NOMO-1 treated with DMSO at 0.1 percent for 48 hours (cell line): ENCODE data around the gene ETS1.

Experiments used
- DNase-seq: peaks from one replicate; lab custom pipeline; 2025; ENCODE audit not compliant: unreplicated experiment; lab: John Stamatoyannopoulos, UW

The ETS1 gene

DNA sequence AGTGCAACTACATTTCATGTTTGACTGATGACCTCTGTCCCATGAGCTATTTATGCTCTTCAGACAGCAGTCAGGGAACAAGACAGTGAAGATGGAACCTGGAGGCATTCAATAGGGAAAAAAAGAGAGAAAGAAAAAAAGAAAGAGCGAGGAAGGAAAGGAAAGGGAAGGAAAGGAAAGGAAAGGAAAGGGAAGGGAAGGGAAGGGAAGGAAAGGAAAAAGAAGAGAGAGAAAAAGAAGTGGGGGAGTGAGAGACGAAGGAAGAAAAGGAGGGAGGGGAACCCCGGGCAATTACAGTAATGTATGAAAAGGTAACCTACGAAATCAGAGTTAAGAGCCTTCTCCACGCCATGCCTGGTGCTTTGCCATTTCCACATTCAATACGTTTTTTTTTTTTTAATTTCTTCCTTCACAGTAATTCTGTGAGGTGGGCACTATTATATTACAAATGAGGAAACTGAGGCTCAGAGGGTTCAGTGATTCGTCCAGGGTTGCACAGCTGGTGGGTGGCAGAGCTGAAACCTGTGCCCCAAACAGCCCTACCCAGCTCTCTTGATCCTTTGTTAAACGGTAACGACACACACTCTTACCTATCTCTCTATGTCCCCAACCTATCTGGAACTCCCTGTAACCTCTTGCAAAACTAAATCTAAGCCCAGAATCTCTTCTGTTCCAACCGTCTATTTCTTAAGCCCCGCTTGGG, 39.3 kb downstream of the ETS1 start:
- peak; percentile 52 for DNase-seq

DNA sequence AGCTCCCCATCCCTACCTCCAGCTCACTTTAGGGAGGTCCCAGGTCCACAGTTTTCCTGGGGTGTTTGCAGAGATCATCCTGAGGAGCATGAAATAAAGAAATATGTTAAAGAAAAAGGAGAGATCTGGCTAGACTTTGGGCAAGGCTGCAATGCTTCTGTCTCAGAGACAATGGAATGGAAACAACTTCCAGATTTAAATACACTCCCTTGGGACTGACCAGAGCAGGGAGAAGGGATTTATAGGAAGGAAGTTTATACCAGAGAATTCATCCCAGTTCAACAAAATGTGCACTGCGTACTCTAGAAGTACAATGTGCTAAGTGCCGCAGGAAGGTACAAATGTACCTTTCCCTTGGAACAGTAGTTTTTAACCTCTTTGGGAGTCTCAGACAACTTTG, 40.4 kb downstream of the ETS1 start:
- DNase-seq, result no peak

DNA sequence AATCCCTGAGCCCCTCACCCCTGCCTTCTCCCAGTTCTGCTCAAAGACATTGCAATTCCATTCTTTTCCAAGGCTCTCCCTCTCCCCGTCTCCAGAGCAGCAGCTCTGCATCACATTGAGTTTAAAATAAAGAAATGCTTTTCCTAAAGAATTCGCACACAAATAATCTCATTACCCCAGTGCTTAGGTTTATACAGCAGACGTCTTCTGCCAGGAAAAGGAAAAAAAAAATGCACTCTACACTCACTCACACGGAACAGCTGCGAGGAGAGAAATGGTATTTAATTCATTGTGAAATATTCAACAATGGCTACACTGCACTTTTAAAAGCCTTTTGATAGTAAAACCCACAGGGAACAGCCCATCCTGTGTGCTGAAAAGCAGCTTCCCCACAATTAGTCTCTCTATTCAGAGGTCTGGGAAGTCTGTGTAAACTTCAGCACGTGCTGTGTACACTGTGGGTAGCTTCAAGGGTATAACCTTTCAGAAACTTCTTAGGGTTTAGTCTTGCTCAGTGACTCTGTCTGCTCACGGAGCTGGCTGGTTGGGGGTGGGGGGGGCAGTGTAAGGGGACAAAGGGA, 42.8 kb downstream of the ETS1 start:
- no peak for DNase-seq

DNA sequence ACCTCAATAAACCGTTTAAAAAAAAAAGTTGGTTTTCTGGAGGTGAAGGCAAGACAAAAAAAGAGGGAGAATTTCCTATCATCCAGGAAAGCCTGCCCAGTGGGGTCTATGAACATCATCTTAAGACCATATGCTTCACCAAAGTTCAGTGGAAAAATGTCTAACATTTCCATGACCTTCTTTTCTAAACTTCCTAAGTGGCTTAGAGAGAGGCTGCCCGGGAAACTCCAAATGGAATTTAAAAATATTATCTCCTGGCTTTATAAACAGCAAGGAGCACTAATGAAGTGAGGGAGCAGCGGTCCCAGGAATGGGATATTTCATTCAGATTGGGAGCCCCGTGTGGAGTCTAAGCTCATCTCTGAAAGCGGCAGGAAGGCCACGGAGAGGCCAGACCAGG, 46.9 kb downstream of the ETS1 start:
- no peak for DNase-seq

DNA sequence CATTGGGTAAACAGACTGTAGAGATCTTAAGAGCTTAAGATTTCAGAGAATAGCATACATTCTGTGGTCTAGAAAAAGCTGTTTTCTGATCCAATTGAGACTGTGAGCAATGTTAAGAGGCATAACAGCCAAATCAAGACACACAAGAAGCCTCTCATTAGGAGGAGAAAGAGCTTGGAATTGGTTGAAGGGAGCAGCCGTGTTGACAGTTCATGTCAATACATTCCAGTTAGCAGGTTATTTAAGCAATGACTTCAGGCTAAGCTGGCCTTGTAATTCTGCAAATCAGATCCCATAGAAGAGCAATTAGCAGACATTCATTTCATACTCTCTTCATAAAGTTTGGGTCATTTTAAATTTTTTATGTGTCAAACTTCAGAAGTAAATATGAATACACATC, 50.9 kb downstream of the ETS1 start:
- DNase-seq, result no peak

DNA sequence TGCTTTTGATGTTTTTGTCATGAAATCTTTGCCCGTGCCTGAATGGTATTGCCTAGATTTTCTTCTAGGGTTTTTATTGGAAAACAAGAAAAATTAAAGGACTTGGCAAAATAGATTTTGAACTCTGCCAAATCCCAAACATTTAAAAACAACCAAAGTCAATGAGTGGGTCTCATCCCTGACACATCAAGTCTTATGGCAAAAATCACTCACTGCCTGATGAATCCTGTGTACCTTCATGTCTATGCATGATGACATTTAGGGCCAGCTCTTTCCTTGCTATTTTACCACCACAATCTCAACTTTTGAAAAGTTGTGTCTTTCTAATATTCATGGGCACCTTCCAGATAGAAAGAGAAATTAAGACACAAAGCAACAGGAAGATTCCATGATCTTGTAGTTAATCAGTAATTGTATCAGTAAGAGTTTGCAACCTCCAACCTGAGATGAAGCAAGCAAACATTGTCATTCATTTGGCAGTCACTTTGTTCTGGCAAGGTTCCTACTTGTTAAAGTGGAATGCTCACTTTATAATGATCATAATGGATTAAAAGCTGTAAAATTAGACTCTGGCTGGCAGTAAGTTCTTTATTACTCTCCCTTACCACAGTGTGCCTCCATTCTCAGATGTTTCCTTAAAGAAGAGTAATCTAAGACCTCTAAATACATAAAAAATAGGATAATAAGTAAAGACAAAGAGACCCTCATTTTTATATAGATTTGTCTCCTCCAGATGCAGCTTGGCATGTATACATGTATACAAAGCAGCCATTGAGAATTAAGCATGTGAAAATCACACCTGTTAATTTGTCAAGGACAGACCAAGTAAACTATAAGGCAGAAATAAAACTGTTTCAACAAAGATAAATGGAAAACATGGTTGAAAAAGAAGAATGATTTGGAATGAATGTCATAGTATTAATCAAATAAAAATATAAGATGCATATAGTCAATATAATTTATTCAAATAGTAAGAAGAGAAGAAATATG, 51.6 kb downstream of the ETS1 start:
- DNase-seq, result no peak

DNA sequence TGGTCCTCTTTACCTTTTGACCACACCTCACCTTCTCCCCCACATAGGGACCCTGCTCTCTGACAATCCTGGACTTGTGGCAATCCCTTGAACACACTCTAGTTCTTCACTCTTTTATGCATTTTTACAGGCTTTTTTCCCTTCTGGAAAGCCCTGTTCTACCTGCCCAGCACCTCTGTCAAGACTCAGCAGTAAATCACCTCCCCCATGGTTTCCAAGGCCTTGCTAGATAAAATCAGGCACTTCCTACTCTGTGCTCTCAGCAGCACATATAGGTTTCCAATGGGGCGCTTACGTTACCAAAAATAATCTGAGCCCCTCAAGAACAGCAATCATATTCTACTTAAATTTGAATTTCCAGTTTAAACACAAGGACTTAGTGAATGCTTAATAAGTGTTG, 53.9 kb downstream of the ETS1 start:
- DNase-seq, result no peak

DNA sequence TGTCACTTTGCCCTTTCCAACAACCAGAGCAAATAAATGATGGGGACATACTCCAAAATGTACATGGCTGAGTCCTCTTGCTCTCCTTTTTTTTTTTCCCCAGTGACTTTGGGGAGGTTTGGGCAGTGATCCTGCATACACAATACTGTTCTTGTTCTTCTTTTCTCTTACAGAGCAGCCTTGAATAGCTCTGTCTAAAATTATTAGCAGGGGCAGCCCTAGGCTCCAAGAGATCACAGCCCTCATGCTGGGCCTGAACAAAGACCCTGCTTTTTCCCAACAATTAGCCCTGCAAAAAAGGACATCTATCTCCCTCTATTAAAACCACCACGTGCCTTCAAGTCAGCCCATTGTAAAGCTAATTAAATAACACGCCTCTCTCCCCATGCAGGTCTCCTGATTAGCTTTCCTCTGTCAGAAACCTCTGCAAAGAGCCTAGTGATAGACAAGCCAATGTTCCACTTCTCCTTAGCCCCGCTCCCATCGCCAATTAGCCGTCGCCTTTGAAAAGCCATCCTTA, 54.7 kb downstream of the ETS1 start:
- no peak for DNase-seq

DNA sequence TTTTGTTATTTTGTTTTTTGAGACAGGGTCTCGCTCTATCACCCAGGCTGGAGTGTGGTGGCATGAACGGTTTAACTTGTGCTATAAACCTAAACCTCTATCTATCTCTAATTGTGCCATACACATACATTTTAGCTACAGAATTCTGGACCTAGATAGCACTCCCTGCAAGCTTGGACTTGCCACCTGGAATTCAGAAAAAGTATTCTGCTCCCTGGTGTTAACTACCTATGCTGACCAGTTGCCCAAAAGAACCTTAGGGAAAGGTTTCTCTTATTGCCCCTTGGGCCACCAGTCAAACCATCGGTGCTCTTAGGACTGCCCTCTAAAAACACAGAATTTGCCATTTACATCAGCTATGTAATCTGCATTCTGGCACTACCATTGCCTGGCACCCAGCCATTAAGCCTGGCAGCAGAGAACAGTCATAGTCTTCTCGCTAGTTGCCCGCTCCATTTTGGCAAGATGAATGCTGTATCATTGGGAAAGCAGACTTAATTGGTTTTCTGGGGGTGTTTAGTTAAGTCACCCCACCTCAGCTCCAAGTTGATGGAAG, 55.3 kb downstream of the ETS1 start:
- DNase-seq, result no peak

DNA sequence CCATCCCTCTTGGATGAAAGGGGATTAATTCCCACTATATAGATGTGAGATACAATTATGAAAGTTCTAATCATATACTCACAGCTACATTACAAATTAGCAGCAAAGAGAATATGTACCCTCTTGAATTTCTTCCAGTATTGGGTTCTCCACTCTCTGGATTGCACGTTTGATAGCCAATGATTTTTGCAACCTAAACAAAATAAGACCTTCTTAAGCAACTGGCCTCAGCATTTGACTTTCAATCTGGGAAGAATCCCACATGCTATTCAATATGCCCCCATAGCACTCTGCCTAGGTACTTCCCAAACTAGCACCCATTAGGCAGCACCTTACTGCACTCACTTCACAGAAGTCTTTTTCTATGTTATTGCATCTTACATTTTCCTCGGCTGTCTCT, 55.8 kb downstream of the ETS1 start:
- no peak for DNase-seq

DNA sequence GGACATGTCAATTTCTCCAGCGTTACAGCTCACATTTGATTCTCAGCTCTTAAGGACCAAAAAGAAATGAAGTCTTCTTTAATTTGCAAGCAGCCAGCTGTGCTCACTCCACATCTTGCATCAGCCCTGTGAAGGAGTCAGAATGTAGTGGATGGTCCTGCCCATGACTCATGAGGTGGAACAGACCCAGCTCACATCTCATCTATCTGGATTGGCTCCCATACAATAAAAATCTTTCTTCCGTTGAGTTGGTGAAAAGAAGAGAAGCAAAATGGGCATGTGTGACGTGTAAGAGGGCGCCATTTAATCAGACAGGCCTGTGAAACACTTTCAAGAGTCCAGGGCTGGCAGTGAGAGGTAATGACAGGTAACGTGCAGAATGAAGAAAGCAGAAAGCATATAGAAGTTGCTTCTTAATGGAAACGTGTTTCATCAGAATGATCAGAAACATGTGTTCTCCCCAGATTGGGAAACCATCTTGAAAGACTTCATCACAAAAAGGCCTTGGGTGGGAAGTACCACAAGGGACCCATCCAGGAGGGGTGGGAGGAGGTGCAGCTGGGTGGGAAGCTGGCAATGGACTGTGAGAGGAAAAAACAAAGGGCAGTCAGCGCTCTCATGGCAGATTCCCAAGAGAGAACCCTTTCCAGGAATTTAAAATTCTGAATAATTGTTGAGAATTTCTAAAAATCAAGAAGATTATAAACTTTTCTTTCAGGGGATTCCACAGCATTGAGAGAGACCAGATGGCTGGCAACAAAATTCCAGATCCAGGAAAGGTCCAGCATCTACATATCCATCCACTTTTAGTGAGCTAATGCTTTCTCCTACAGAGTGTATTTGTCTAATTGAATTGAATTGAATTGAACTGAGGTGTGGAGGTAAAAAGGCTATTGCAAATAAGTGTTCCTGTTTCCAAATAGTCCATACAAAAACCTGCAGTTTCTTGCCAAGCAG, 57.0 kb downstream of the ETS1 start:
- DNase-seq, result no peak

DNA sequence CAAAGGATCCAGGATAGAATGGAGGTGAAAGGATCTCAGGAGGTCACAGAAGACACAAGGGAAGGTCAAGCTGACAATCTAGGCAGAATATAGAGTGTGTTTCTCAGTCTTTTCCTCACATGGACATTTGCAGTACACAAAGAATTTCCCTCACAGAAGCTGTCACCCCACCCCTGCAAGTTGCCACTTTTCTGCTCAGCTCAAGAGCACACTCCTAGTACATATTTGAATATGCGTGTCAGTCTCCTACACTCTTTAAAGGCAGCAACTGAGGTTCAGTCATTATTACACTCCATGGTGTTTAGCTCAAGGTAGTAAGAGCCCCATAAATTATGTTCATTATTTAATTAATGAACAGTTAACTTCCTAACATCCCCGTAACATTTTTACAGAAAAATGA, 59.1 kb downstream of the ETS1 start:
- no peak for DNase-seq

DNA sequence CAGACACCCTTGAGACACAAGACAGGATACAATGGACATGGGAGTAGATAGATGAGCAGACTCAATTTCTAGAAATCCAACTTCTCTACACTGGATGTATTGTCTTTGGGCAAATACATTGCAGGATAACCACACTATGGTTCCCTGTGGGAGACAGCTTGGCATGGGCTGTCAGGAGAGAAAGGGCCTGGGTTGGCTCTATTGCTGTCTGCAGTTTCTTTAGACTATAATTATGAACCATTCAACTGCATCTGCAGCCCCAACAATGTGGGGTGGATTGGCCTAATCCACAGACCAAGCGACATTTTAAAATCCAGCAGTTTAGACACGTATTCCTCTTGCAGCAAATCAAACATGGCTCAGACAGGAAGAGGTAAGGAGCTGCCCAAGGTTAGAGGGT, 60.3 kb downstream of the ETS1 start:
- DNase-seq, result no peak

DNA sequence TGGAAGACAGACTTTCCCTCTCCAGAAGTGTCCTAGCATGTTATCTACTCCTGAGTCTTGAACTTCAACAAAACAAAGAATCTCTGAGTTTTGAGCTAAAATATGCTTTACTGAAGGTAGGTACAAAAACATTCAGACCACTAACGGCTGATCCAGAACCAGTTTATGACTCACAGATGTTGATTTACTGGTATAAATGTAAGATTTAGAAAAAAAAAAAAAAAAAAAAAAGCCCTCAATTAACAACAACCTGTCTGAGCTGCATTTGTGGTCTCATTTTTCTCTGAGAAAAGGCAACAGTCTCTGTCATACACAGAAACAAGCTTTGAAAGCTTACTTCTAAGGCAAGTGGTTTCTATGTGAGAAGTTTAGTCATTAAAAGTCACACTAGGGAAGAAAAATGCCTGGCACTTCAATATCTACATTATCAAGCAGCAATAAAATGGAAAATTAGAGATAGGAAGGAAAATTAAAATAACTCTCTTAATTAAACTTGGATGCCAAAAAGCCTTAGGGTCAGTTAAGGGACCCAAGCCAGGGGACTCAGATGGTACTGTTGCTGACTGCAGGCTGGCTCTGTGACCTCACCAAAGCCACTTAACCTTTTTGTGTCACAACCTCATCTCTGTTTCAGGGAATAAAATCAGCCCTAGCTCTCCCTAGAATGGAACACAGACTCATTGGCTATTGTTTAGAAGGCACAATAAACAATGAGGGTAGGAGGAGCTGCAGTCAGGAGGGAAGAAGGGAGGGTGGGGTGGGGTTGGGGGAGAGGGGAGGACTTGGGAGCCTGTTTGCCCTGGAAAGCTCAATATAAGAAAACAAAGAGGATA, 61.7 kb downstream of the ETS1 start:
- no peak for DNase-seq

DNA sequence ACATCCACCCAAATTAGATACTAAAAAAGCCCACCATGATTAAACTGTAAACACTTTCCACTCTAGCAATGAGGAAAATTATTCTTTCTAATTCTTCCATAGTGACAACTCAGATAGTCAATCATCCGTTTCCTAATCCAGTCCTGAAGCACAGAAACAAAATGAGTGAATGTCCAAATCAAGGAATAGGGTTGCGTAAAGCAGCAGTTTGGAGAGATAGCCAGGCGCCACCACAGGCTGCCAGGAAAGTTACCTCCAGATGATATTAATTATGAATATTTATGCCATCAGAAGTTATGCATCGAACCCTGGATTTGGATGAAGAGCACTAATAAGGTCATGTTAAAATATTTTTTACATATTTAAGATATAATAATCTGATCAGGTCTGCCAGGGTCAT, 63.2 kb downstream of the ETS1 start:
- no peak for DNase-seq

DNA sequence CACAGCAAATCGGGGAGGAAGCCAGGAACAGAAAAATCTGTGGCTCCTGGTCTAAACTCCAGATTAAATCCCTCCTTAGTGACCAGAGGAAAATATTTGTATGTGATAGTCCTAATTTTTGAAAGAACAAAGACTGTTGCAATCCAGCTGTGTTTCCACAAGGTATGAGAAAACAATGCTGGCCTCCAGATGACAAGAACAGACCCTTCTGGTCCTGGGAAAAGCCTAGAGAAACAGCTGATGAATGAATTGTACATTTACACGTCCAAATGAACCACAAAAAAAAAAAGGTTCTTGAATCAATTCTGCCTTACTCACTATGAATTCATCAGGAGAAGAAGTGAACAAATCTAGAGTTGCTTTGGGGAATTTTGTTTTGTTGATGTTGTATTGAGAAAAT, 63.7 kb downstream of the ETS1 start:
- no peak for DNase-seq

DNA sequence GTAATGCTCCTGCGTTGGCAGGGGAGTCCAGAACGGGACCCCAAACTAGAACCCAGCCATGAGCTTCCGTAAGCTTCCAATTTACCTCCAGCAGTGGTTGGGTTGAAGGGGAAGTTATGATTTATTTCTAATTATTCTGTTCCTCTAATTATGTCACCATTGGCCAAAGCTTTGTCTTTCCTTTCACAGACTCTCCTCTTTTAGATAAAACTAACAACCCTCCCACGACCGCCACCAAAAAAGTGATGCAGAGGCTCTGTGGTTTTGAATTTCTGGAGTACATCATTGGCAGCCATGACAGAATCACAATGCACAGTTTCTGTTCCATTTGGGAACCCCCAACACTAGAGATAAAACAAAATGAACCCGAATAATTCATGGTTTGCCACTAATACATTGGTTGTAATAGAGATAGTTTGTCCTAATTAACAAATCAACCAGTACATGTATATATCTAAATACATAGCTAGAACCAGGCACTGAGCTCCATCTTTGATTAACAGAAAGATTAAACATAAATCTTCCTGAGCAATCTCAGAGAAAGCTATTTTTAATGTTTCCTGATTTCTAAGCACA, 64.3 kb downstream of the ETS1 start:
- DNase-seq, result peak; percentile 47

DNA sequence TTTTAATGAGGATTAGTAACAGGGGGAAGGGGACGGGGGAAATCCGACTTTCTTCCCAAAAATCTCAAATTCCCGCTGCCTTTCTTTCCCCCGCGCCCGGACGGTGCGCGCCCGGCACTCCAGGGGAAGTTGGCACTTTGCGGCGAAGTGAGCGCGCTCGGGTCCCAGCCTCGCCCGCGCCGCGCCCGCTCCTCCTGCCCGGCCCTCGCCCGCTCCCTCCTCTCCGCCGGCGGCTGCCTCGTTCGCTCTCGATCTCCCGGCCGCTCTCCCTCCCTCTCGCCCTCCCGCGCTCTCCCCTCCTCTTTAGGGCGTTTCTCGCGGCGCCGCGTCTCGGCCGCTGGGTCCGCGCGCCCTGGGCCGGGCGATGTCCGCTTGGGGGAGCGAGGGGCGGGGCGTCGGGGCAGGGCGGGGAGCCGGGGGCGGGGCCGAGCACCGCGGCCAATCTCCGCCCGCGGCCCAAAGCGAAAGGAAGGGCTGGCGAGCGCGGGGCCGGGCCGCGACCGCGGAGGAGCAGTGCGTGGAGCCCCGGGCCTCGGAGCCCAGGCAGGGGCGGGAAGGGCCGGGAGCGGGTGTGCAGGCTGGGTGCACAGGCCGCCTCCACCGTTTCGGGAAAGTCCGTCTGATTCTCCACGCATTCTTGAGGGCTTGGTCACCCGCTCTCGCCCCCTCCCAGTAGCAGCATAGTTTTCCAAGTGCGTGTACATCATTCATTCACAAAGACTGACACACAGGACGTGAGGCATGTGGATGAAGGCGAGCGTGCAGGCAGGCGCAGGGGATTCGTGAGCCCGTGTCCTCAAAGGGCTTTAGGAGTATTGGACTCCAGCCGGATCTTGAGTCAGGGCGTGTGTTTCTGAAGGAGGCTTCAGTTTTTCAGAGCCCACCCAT, 65.1 kb downstream of the ETS1 start:
- peak; percentile 87 for DNase-seq
